GM23338 (cell line): Measurements from ENCODE around the gene CELF2. TPM values are rescaled to one million over a fixed set of nuclear protein-coding genes. Genes with fewer than 3 reads are reported as not detected.

Source experiments
- ATAC-seq: fragments of 200-7000 bp; cut with Tn5 transposase; 3 replicates; pipeline ENCODE4 v1.9.1; 2020
- DNase-seq: peaks from one replicate; pipeline ENCODE4 v3.0.0-alpha.2; 2015; ENCODE audit warnings: low spot score
- H2AFZ ChIP-seq: fragments of 200-600 bp; sonication (generic); 2 replicates; pipeline ENCODE4 v1.8.0; 2016; ENCODE audit warnings: antibody characterized with exemption, mild to moderate bottlenecking, moderate library complexity
- H3F3A ChIP-seq: fragments of 200-600 bp; sonication (generic); replicated peaks from 2 replicates; pipeline ENCODE4 v1.8.0; 2017; ENCODE audit warnings: antibody characterized with exemption, mixed run types, low read depth
- H3K27ac ChIP-seq: fragments of 200-600 bp; sonication (generic); 2 replicates; pipeline ENCODE4 v1.6.1; 2016; ENCODE audit warnings: low read depth
- H3K27me3 ChIP-seq: fragments of 200-600 bp; sonication (generic); 2 replicates; pipeline ENCODE4 v1.8.0; 2016; ENCODE audit warnings: mild to moderate bottlenecking, mixed run types, moderate library complexity; ENCODE audit not compliant: insufficient read depth
- H3K36me3 ChIP-seq: fragments of 200-600 bp; sonication (generic); 2 replicates; pipeline ENCODE4 v1.8.0; 2016; ENCODE audit warnings: mild to moderate bottlenecking; ENCODE audit not compliant: insufficient read depth
- H3K4me1 ChIP-seq: fragments of 200-600 bp; sonication (generic); 2 replicates; pipeline ENCODE4 v1.8.0; 2016; ENCODE audit warnings: mild to moderate bottlenecking, moderate library complexity; ENCODE audit not compliant: insufficient read depth
- H3K4me2 ChIP-seq: fragments of 200-600 bp; sonication (generic); 2 replicates; pipeline ENCODE4 v1.7.1; 2017; ENCODE audit warnings: mixed run types
- H3K4me3 ChIP-seq: fragments of 200-600 bp; sonication (generic); 2 replicates; pipeline ENCODE4 v1.6.1; 2016; ENCODE audit warnings: mixed run types
- H3K79me2 ChIP-seq: fragments of 200-600 bp; sonication (generic); replicated peaks from 2 replicates; pipeline ENCODE4 v1.8.0; 2017; ENCODE audit warnings: mild to moderate bottlenecking; ENCODE audit not compliant: insufficient read depth
- H3K9me2 ChIP-seq: fragments of 200-600 bp; sonication (generic); 2 replicates; pipeline ENCODE4 v1.8.0; 2017; ENCODE audit not compliant: insufficient read depth
- H4K20me1 ChIP-seq: fragments of 200-600 bp; sonication (generic); replicated peaks from 2 replicates; pipeline ENCODE4 v1.8.0; 2017; ENCODE audit warnings: mild to moderate bottlenecking; ENCODE audit not compliant: insufficient read depth
- H3K27ac Mint-ChIP-seq: 2 replicates; pipeline ENCODE4 v1.8.0; 2020; ENCODE audit warnings: inconsistent platforms, mild to moderate bottlenecking, moderate library complexity, mixed read lengths
- H3K27me3 Mint-ChIP-seq: 3 replicates; pipeline ENCODE4 v1.8.0; 2022; ENCODE audit warnings: low read depth, mild to moderate bottlenecking, moderate library complexity, mixed read lengths, inconsistent platforms; ENCODE audit not compliant: insufficient read depth, poor library complexity
- H3K36me3 Mint-ChIP-seq: 3 replicates; pipeline ENCODE4 v1.8.0; 2021; ENCODE audit warnings: low read depth, mild to moderate bottlenecking, inconsistent platforms, moderate library complexity, mixed read lengths
- H3K4me1 Mint-ChIP-seq: 3 replicates; pipeline ENCODE4 v1.8.0; 2020; ENCODE audit warnings: mild to moderate bottlenecking, inconsistent platforms, mixed read lengths
- H3K4me3 Mint-ChIP-seq: 3 replicates; pipeline ENCODE4 v1.8.0; 2021; ENCODE audit warnings: moderate library complexity, mild to moderate bottlenecking, inconsistent platforms, mixed read lengths
- H3K9me3 Mint-ChIP-seq: 3 replicates; pipeline ENCODE4 v1.8.0; 2020; ENCODE audit warnings: moderate library complexity, mild to moderate bottlenecking, inconsistent platforms, mixed read lengths
- CREB1 ChIP-seq: fragments of 250-450 bp; sonication (Bioruptor Pico); IDR thresholded peaks from 2 replicates; pipeline ENCODE4 v1.5.0; 2020; ENCODE audit warnings: low read depth, mild to moderate bottlenecking, moderate library complexity
- REST ChIP-seq: IDR thresholded peaks from one replicate; pipeline ENCODE4 v1.6.1; 2018; ENCODE audit warnings: antibody characterized with exemption; ENCODE audit not compliant: unreplicated experiment
- STAT1 ChIP-seq: IDR thresholded peaks from one replicate; pipeline ENCODE4 v1.6.1; 2016; ENCODE audit warnings: antibody characterized with exemption; ENCODE audit not compliant: unreplicated experiment
- ZNF114 ChIP-seq: fragments of 250-450 bp; sonication (Bioruptor Pico); IDR thresholded peaks from 2 replicates; pipeline ENCODE4 v1.5.0; 2020; ENCODE audit warnings: mild to moderate bottlenecking, moderate library complexity
- ZNF462 ChIP-seq: fragments of 250-450 bp; sonication (Bioruptor Pico); IDR thresholded peaks from 2 replicates; pipeline ENCODE4 v1.5.0; 2020; ENCODE audit warnings: mild to moderate bottlenecking, moderate library complexity
- polyA plus RNA-seq: library from polyadenylated mRNA; unstranded; fragments of >200 nt; fragmentation: Nextera tagmentation; extraction: Ambion mirVana; gene quantifications from 2 replicates; pipeline ENCODE4 v1.2.1, GENCODE V29; 2016
- total RNA-seq: library from RNA; depleted of rRNA; stranded (reverse); fragments of >200 nt; shearing (Covaris generic); gene quantifications from 2 replicates; pipeline ENCODE4 v1.2.3, GENCODE V29; 2014

Gene CELF2
- total and polyA plus RNA-seq, 2 experiments from 2014 or later: 18.1 to 22.5 TPM

GRCh38 chr10:11183015-11183414 lies 165.3 kb downstream of the CELF2 start (continued):
- TF ChIP-seq ZNF462 (no peak), REST (no peak), CREB1 (no peak)

- no peak overlapping the region for H3K27ac ChIP-seq
- Mint-ChIP-seq H3K4me1 (peaks cover 9% of the 10 kb centered on the region), H3K27me3 (peaks cover 6% of the 10 kb centered on the region), H3K9me3 (peaks cover 5% of the 10 kb centered on the region; the same call in 1 of the 3 replicates), H3K36me3 (peaks cover 5% of the 10 kb centered on the region; the same call in 1 of the 3 replicates), H3K27ac (no peak overlapping the region), H3K4me3 (no peak overlapping the region)
- no peaks in the 10 kb centered on the region; the same call in 1 of the 2 replicates for H3K9me2 ChIP-seq
- H2AFZ ChIP-seq: no peak overlapping the region
- peaks cover 7% of the 10 kb centered on the region for H3K4me1 ChIP-seq
- no peak overlapping the region for H3K4me2 ChIP-seq
- no peaks in the 10 kb centered on the region for H3F3A ChIP-seq
- H3K79me2 ChIP-seq: peaks cover 4% of the 10 kb centered on the region
- ATAC-seq (no peak), DNase-seq (no peak)
- no peak overlapping the region for H3K4me3 ChIP-seq
- H4K20me1 ChIP-seq: no peaks in the 10 kb centered on the region
- H3K36me3 ChIP-seq: peaks cover 3% of the 10 kb centered on the region; the same call in 1 of the 2 replicates
- H3K27me3 ChIP-seq: no peaks in the 10 kb centered on the region
- TF ChIP-seq STAT1: no peak
- TF ChIP-seq ZNF462: no peak
- no peak for TF ChIP-seq ZNF114 (CRISPR knock-in tag)
These were observed 166.4 kb downstream of the CELF2 start for GRCh38 chr10:11184093-11184492.
